IPS-18c (cell line): Measurements from ENCODE around the gene RBAK.
"Not testable (repeated sequence)": the region's sequence is repeated elsewhere in the genome, so short reads cannot be mapped to it uniquely, and the experiment has no call there.

ENCODE experiments used
- H3K4me3 ChIP-seq: 2 replicates; pipeline ENCODE4 v1.7.0; 2013; ENCODE audit warnings: low read depth, mild to moderate bottlenecking, low read length, moderate library complexity; ENCODE audit not compliant: insufficient read depth
- H3K9me3 ChIP-seq: one replicate; pipeline ENCODE4 v1.6.1; 2013; ENCODE audit warnings: mild to moderate bottlenecking, low read length, moderate library complexity; ENCODE audit not compliant: control insufficient read depth, insufficient read depth

Gene RBAK

DNA sequence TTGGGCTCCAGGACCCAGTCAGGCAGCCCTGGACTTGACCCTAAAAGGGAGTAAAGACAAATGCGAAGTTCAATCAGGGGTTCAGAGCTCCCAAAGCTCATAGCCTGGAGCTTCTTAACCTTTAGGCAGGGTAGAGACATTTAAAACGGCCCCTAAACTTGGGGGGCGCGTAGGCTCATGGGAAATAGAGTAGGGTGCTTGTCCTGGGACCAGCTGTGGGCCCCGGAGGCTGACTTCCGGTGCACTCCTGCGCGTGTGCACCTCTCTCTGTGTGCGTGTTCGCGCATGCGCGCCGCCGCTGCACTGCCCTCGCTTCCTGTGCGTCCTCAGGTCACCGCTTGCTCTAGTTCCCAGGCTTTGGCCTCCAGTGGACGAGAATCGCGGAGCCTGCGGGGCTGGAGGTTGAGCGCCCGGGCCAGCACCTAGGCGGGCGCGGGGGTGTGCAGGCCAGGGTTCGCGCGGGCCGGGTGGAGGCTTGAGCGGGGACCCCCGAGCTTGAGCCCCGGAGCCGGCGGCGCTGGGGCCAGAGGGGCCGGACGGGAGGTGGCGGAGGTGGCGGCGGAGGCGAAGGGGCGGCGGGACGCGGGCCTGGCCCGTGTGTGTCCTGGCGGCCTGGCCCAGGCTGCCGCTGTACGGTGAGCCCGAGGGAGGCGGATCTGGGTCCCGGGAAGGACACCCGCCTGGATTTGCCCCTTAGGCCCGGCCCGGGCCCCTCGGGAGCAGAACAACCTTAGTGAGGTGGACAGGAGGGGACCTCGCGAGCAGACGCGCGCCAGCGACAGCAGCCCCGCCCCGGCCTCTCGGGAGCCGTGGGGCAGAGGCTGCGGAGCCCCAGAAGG lies at the start of gene RBAK:
Gene RBAK (plus strand): TSS at position 303 of the 839 bp plus-strand sequence. CDS start 2,217 bp downstream, outside the sequence.
- Histone ChIP-seq H3K9me3 (no peaks in the 10 kb centered on the region), H3K4me3 (peak within 1 kb of the TSS; percentile 84)

DNA sequence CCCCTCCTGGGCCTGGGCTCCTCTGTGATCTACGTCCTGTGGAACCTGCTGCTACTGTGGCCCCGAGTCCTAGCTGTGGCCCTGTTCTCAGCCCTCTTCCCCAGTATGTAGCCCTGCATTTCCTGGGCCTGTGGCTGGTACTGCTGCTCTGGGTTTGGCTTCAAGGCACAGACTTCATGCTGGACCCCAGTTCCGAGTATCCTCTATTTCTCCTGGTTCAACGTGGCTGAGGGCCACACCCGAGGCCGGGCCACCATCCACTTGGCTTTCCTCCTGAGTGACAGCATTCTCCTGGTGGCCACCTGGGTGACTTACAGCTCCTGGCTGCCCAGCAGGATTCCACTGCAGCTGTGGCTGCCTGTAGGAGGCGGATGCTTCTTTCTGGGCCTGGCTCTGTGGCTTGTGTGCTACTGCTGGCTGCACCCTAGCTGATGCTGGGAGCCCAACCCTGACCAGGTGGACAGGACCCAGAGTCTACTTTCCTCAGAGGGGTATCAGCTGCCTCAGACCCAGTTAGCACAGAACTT lies 48.9 kb upstream of the RBAK start:
- no peak overlapping the region for H3K4me3 ChIP-seq
- H3K9me3 ChIP-seq, result no peaks in the 10 kb centered on the region

DNA sequence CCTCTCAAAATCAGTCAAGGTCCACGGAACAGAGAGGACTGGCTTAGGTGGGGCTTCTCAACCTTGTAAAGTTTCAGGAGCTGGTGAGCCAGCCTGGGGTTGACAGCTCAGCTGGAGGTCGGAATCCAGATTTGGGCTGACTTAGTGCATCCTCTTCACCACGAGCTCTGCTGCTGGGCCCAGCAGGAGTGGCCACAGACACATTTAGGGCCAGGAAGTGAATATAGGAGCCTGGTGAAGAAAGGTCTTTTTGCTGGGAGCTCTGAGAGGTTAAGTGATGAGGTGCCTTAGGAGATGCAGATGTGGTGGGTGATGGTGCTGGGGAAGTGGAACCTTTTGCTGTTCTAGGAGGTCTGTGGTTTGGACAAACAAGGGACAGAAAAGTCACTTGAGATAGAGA lies 47.4 kb upstream of the RBAK start:
- Histone ChIP-seq H3K9me3 (no peaks in the 10 kb centered on the region), H3K4me3 (no peak overlapping the region)

DNA sequence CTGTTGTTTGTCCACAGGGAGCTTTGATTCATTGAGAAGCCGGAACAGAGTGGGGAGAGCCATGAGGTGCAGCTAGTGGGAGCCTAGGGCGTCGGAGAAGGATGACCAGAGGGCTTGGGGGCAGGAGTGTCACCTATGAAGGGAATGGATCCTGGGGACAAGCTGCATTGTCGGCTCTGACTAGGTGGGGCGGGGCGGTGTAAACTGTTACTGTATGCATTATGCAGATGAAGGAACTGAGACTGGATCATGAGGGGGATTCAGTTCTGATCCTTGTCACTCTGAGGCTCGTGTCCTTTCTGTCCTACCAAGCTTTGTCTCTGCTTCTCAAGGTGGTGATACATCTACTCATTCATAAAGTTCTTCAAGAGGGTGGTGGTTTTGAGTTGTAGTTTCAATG lies 46.8 kb upstream of the RBAK start:
- H3K9me3 ChIP-seq, result no peaks in the 10 kb centered on the region

DNA sequence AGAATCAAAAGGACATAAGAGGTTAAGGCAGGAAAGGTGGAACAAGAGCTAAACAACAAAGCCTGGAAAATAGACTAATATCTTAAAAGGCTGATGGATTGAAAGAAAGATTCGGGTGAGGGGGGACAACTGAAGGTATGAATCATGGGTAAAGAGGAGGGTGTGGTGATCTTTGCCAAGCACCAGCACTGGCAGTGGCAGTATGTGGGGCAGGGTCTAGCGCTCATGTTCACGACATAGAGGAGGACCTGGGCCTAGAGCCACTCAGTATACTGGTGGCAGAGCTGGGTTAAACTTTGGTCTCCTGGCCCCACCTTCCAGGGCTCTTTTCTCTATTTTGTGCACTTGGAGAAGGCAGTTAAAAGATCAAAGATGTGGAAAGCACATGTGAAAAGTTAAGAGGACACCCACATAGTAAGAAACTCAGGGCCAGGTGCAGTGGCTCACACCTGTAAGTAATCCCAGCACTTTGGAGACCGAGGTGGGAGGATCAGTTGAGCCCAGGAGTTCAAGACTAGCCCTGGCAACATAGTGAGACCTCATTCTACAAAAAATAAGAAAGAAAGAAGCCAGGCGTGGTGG lies 46.2 kb upstream of the RBAK start:
- Histone ChIP-seq H3K9me3 (no peaks in the 10 kb centered on the region), H3K4me3 (no peak overlapping the region)

More for the DNA sequence above, 46.8 kb upstream of the RBAK start:
- no peak overlapping the region for H3K4me3 ChIP-seq

DNA sequence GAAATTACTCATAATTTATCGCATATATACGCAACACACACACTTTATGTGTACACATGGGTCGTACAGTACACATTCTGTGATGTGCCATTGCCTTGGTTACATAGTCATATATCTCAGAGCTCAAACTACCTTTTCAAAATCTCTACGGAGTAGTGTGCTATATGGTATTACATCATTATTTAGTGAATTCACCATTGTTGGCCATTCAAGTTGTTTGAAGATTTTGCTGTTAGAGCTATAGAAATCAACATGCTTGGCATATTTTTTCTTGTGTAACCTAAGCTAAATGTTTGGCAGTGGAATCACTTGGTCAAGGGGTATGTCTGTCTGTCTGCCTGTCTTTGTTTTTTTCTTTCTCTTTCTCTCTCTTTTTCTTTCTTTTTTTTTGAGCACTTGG lies 44.7 kb upstream of the RBAK start:
- no peaks in the 10 kb centered on the region for H3K9me3 ChIP-seq
- H3K4me3 ChIP-seq, result no peak overlapping the region

DNA sequence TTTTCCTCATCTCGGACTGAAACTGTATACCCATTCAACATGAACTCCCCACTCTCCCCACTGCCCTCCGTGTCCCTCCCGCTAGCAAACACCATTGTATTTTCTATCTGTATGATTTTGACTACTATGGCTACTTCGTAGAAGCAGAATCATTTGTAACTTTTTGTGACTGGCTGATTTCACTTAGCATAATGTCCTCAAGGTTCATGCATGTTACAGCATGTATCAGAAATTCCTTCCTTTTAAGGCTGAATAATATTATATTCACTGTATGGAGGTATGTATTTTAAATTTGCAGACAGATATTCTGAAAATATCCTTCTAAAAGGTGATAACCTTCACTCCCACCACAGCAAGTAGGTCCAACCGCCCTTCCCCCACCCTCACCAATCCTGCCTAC lies 43.7 kb upstream of the RBAK start:
- H3K4me3 ChIP-seq, result no peak overlapping the region
- H3K9me3 ChIP-seq, result no peaks in the 10 kb centered on the region

DNA sequence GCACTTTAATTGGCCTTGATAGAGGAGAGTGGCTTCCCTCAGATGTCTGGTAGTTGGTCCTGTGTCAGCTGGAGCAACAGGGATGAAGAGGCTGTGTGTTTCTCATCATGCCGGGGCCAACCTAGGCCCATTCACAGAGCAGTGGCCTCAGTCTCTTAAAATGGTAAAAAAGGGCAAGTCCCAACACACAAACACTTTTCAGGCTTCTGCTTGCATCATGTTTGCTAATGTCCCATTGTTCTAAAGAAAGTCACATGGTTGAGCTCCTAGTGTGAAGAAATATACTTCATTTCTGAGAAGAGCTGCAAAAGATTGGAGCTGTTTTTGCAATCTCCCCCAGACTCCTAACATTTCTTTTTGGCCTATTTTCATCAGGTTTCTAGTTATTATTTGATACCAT lies 40.6 kb upstream of the RBAK start:
- H3K9me3 ChIP-seq, result no peaks in the 10 kb centered on the region
- H3K4me3 ChIP-seq, result no peak overlapping the region

DNA sequence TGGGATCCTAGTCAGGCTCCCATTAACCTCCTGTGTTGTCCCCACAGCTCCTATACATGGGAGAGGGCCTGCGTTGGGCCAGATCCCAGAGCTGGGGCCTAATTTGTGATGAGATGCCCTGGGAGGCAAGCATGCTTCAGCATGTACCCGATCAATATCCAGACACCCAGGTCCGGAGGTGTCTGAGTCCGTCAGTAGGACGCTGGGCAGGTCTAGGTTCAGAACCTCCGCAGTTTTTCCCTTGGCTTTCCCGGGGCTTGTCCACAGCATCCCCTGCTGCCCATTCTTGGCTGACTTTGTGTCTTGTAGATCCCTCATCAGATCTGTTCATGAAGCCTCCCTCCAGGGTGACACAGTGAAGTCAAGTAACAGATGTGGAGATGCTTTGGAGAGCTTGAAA lies 32.7 kb upstream of the RBAK start:
- H3K9me3 ChIP-seq, result peaks cover 4% of the 10 kb centered on the region
- no peak overlapping the region for H3K4me3 ChIP-seq

DNA sequence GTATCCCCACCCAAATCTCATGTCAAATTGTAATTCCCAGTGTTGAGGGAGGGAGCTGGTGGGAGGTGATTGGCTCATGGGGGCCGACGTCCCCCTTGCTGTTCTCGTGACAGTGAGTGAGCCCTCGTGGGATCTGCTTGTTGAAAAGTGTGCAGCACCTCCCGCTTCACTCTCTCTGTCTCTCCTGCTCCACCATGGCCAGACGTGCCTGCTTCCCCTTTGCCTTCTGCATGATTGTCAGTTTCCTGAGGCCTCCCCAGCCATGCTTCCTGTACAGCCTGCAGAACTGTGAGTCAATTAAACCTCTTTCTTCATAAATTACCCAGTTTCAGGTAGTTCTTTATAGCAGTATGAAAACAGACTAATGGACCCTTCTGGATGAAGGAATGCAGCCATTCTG lies 29.7 kb upstream of the RBAK start:
- H3K9me3 ChIP-seq, H3K4me3 ChIP-seq: not testable (repeated sequence)

DNA sequence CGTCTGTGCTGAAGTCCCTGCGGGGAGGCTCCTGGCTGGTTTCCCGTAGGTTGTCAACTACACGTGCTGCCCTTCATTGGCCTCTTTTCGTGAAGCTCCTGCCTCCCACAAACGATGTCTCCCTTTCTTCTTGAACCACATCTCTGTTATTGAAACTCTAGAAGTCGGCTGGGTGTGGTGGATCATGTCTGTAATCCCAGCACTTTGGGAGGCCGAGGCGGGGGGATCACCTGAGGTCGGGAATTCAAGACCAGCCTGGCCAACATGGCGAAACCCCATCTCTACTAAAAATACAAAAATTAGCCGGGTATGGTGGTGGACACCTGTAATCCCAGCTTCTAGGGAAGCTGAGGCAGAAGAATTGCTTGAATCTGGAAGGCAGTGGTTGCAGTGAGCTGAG lies 28.0 kb upstream of the RBAK start:
- not testable (repeated sequence) for H3K4me3 ChIP-seq, H3K9me3 ChIP-seq

DNA sequence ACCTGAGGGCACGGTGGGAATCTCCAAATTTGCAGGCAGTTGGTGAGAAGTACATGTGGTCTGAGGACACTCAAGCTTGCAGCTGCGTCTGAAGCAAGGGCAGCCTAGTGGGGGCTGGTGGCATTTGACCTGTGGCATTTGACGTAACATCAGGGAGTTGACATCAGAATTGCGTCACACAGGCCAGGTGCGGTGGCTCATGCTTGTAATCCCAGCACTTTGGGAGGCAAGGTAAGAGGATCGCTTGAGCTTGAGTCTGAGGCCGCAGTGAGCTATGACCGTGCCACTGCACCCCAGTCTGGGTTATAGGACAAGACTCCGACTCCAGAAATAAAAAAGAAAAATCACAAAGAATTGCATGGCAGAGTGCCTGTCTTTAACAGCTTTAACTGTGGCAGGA lies 25.6 kb upstream of the RBAK start:
- Histone ChIP-seq H3K9me3 (no peaks in the 10 kb centered on the region), H3K4me3 (no peak overlapping the region)

DNA sequence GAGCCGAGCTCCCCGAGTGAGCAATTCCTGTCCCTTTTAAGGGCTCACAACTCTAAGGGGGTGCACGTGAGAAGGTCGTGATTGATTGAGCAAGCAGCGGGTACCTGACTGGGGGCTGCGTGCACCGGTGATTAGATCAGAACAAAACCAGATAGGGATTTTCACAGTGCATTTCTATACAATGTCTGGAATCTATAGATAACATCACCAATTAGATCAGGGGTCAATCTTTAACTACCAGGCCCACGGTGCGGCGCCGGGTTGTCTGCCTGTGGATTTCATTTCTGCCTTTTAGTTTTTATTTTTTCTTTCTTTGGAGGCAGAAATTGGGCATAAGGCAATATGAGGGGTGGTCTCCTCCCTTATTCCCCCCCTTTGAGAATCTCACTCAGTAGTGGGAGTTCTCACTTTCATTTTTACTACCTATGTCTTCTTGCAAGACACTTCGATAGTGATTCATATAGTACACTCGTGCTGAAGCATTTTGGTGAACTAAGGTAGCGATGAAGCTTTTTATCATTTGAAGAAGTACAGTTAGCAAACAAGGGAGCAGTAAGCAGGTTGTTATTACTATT lies 24.6 kb upstream of the RBAK start:
- not testable (repeated sequence) for H3K9me3 ChIP-seq, H3K4me3 ChIP-seq

DNA sequence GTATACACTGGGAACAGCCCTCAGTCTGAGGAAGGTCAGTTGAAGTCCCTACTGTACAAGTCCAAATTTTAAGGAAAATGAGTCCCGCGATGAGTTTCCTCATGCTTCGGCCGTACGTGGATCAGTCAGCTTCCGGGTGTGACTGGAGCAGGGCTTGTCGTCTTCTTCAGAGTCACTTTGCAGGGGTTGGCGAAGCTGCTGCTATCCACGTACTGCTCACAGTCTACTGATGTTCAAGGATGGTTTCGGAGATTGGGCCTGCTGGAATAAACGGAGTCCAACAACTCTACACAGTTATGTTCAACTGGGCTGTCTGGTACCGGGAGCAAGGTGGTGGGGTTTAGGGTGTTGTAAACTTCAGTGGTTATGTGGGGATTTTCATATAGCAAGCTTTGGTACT lies 22.0 kb upstream of the RBAK start:
- not testable (repeated sequence) for H3K9me3 ChIP-seq, H3K4me3 ChIP-seq

DNA sequence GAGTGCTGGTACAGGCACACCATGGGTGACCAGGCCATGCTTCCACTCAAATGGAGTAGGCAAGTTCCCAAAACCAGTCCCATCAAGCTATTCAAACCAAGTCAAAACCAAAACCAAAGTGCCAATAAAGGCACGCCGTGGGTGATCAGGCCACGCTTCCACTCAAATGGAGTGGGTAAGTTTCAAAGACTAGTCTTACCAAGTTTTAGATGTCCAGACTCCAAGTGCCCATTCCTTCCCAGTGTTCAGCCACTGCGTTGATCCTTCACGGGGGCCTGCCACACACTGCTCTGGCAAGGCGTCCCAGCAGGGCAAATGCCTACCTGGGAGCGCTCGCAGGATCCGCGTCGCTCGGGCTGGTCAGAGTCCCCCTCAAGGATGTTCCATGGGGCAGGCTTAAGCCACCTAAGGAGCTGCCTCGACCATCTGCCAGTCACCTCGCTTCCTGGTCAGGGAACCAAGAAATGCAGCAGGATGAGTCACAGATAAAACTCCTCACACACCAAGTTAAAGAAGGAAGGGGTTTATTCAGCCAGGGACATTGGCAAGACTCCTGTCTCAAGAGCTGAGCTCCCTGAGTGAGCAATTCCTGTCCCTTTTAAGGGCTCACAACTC lies 17.8 kb upstream of the RBAK start:
- not testable (repeated sequence) for H3K9me3 ChIP-seq, H3K4me3 ChIP-seq

DNA sequence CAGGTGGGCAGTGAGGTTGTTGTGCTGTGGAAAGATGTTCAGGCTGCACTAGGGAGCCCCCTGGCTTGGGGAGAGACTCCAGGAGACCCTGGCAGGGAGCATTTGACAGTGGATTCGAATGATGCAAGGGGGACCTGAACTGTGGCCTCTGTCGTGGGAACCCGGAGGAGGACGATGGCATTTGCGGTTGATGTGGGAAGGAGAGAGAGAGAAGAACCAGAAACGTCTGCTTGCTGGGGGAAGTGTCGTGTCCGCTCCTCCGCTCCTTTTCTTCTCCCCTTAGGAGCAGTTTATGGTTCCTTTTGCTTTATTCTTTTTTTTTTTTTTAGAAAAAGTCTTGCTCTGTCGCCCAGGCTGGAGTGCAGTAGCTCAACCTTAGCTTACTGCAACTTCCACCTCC lies 12.5 kb upstream of the RBAK start:
- not testable (repeated sequence) for H3K9me3 ChIP-seq, H3K4me3 ChIP-seq

DNA sequence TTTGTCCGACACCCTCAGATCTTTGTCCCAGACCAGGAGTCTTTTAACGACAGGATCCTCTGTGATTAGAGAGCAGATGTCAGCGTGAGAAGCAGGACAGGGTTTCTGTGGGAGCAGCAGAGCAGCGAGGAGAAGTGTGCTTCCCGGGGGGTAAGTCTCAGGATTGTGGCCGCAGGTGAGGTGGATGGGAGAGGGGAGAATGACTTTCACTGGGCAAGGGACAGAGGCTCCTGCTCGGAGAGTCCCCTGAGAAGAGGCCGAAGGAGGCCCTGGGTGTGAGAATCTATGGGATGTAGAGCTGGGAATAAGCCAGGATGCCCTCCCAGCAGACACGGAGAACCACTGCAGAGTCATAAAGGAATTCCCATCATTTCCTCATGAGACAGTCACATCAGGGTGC lies 10.4 kb upstream of the RBAK start:
- Histone ChIP-seq H3K9me3 (no peaks in the 10 kb centered on the region), H3K4me3 (no peak overlapping the region)

DNA sequence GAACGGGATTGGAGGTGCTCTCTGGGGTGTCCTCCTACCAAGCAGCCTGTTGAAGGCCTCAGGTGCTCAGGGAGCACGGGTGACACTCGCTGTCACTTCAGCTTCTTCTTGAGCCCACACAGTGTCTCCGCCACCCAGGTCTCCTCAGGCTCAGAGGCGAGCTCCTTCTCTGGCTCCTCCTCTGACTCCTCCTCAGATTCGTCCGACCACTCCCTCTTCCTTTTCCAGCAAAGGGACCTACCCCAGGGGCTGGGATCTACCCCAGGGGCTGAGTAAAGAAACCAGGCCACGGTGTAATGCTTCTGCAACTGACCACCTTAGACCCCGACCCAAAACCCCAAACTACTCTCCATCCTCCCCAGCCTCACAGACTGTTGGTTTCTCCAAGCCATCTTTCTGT lies 9.2 kb upstream of the RBAK start:
- Histone ChIP-seq H3K4me3 (no peak overlapping the region), H3K9me3 (no peaks in the 10 kb centered on the region)
